Adipose tissue (tissue), 3 donors: ENCODE data around the gene NRN1L. TPM values are rescaled to one million over a fixed set of nuclear protein-coding genes. Genes with fewer than 3 reads are reported as not detected.
A peak's percentile ranks its signal among the peaks of the same experiment; 100 is the strongest.
"Not testable (repeated sequence)": the region's sequence is repeated elsewhere in the genome, so short reads cannot be mapped to it uniquely, and the experiment has no call there.

ENCODE experiments used
- H3K27ac ChIP-seq: one replicate; pipeline ENCODE4 v1.5.1; 2013; ENCODE audit warnings: low read depth, low read length
- WGBS, 3 donors: extraction: QIAGEN DNeasy Blood & Tissue Kit; methylation state at CpG; one replicate each; pipeline ENCODE4 v1.1.7; 2013; 5-methylcytosine and 5-hydroxymethylcytosine counted together
- polyA plus RNA-seq, 3 donors: library from polyadenylated mRNA; stranded (reverse); fragments of 200-250 nt; gene quantifications; one replicate each; pipeline ENCODE4 v1.2.3, GENCODE V29; 2013
- donor health status: healthy with polysubstance abuse.
- donor health status: Bipolar disorder and iron deficiency.
- donor health status: healthy.

NRN1L gene
- polyA plus RNA-seq, 3 donors: 0.64 to 1.3 (median 0.89) TPM

DNA sequence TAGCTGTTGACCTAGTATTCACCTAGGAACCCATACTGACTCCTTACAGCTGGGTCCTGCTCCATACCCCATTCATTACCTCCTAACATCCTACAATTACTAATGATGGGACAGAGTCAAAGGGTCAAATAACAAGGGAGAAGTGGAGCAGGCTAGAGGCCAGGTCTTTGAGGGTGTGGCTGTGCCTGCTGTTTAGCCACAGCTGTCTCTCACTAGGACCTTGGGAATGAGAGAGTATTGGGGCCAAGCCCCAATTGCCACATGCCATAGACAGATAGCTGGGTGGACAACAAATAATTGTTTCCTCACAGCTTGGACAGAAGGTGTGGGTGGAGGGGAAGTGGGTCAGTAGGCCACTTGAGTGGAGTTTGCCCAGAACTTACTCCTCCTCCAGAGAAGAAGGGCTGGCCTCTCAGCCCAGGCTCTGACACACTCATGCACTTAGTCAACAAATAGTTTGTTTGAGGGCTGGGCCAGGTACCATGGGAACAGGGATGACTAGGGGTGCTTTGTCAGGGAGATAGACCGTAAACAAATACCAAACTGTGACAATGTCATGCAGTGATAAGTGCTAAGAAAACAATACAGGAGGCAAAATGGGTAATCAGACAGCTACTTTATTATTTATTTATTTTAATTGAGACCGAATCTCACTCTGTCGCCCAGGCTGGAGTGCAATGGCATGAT is 27.0 kb upstream of the NRN1L start:
- WGBS, 3 donors: 17 to 64% (median 57%) methylated on average over 3 of the region's 3 CpGs
- peak overlapping the region; percentile 52 for H3K27ac ChIP-seq

DNA sequence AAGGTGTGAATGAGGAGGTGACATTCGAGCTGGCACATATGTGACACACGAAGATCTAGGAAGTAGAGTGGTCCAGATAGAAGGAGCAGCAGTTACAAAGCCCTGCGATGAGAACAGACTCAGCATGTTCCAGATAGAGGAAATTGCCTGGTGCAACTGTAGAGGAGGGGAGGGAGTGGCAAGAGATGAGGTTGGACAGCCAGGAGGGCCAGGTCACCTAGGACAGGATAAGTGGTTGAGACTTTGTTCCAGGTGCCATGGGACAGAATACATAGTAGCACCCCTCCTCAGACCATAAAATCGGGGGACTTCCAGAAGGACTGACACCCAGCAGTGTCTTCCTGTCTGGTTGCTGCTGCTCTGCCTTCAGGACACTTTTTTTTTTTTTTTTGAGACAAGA is 26.2 kb upstream of the NRN1L start:
- peak overlapping the region; percentile 52 for H3K27ac ChIP-seq
- 58 to 76% (median 64%) methylated on average over 4 of the region's 4 CpGs for WGBS, 3 donors

DNA sequence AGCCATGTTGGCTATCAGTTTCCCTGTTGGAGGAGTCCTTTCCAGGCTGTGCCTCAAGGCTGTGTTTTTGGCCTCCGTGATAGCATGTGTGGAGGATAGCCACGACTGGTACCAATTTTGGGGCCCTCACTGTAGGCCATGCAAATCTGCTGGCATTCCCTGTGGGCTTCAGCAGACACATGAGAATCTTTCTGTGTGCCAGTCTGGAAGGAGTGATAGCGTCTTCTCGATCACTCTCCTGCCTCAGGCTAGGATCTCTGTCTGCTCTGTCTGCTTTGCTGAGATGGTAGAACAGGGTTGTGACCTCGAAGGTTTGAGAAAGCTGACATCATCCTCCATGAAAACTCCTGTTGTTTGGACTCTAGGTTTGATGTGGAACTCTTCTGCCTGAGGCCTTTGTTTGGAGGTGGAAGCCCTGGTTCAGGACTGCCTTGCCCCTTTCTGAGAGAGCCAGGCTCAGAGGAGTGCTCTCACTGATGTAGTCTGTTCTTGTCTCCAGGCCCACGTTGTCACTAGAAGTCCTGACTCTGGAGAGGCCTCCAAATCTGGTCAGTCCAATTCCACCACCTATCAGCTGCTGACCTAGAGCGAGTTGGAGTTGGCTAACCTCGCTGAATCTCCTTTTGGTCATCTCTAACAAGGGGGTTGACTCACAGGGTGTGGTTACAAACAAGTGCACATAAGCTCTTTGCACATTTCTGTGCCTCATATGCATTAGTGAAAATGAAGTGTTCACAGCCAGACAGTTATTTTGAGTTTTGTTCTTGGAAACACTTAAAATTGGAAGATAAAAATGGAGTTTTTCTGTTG is 23.9 kb upstream of the NRN1L start:
- WGBS, 3 donors: 82 to 85% (median 83%) methylated on average over 8 of the region's 8 CpGs
- H3K27ac ChIP-seq: peak overlapping the region; percentile 23

DNA sequence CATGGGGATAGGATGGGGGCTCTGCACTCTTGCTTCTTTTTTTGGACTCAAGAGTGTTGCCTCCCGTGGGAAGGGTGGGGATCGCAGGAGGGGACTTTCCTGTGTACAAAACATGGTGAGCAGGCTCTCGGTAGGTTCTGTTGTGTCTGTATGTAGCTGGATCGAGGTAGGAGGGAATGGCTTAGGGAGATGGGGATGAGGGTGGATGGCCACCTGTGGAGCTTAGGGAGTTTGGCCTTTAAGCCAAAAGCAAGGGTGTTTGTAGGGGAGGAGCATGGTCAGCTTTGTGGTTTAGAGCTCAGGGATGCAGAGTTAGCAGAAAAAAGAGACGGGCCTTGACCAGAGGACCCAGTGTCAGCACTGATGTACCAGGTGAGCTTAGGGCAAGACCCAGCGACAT is 22.8 kb upstream of the NRN1L start:
- no peak overlapping the region for H3K27ac ChIP-seq
- WGBS, 3 donors: 81 to 89% (median 81%) methylated on average over 6 of the region's 6 CpGs

DNA sequence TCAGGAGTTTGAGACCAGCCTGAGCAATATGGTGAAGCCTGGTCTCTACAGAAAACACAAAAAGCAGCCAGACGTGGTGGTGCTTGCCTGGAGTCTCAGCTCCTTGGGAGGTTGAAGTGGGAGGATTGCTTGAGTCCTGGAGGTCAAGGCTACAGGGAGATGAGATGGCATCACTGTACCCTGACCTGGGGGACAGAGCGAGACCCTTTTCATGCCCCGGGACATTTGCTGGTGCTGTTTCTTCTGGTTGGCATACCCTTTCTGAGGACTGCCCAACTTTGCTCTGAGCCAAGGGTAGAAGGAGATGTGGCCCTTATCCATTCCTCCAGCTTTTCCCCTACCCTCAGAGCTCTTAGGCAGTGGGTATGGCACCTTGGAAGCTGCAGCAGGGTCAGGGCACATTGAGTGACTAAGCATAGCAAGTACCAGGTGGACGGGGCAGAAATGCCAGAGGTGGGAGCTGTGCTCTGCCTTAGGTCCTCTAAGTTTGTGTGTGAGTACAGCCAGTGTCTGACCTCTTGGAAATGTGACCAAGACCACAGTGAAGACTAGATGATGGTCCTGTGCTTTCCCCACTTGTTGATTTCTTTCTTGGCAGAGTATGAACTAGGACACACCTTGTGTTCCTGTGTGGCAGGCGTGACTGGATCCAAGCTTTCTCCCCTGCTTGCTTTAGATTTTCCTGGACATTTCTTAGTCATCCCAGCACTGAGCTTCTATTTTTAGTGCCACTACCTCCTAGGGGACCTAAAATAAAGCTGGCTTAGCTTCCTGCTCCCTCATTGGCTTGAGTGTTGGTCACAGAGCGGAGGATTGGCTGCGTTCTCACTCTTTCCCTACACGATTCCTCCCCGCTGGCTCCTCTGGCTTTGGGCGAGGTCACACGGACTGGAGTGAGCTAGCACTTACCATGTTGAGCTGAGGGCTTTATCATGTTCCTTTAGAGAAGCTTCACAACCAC is 21.8 kb upstream of the NRN1L start:
- no peak overlapping the region for H3K27ac ChIP-seq
- 59 to 82% (median 61%) methylated on average over 11 of the region's 11 CpGs for WGBS, 3 donors

DNA sequence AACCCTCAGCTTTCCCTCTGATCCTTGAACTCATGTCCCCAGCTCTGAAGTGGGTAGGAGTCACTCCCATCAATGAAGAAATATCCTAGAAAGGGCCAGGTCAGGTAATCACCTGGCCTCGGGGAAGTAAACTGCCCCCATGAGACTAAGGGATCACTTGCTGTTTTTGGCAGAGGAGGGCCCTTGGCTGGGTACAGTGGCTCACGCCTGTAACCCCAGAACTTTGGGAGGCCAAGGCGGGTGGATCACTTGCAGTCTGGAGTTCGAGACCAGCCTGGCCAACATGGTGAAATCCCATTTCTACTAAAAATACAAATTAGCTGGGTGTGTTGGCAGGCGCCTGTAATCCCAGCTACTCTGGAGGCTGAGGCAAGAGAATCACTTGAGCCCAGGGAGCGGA is 20.6 kb upstream of the NRN1L start:
- H3K27ac ChIP-seq: not testable (repeated sequence)
- 91 to 95% (median 93%) methylated on average over 6 of the region's 6 CpGs for WGBS, 3 donors

DNA sequence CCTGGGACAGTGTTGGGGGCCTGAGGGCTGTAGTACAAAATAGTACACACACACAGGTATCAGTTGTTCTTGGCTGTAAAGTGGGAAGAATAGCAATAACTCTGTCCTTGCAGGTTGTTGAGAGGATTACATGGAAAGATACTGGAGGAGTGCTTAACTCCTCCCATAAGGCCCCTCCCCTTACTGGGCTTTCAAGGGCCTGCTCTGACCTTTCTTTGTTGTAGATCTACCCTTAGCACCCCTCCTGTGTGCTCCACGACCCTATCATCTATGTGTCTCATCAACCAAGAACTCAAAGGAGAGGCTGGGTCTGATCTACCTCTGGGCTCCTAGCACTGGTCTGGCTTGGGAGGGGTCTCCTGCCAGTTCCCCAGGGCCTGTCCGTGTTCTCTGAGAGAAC is 20.1 kb upstream of the NRN1L start:
- H3K27ac ChIP-seq: no peak overlapping the region
- 77 to 93% (median 92%) methylated on average over 2 of the region's 2 CpGs for whole genome bisulfite sequencing, 3 donors

DNA sequence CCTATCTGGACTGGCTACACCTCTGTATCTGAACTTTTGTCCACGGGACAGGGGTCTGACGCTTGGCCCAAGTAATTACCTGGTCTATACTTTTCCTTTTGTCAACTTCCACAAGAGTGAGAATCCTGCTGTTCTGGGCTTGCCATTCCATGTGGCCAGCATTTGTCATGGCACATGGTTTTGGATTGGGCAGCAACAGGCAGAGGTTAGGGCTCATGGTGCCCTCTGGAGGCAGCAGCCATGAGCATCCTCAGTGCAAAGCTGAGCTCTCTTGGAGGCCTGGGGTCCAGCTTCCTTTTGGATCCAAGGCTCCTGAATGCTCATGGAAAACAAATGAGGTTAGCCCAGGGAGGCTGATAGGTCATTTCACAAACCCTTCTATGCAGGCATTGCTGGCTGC is 19.4 kb upstream of the NRN1L start:
- H3K27ac ChIP-seq: no peak overlapping the region
- 83 to 100% (median 89%) methylated on average over 2 of the region's 2 CpGs for WGBS, 3 donors

DNA sequence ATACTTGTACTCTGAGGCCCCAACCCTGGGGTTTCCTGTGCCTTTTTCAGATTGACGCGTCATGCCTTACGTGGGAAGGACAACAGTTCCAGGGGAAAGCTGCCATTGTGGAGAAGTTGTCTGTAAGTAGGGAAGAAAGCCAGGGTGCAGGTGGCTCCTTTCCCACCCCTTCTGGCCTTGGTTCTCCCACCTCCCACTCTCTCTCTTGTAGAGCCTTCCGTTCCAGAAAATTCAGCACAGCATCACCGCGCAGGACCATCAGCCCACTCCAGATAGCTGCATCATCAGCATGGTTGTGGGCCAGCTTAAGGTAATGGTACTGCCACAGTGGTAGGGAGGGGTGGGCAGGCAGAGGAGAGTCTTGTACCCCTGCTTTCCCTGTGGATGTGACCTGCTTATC is 16.4 kb upstream of the NRN1L start:
- WGBS, 3 donors: 42 to 95% (median 93%) methylated on average over 6 of the region's 6 CpGs
- H3K27ac ChIP-seq: no peak overlapping the region

DNA sequence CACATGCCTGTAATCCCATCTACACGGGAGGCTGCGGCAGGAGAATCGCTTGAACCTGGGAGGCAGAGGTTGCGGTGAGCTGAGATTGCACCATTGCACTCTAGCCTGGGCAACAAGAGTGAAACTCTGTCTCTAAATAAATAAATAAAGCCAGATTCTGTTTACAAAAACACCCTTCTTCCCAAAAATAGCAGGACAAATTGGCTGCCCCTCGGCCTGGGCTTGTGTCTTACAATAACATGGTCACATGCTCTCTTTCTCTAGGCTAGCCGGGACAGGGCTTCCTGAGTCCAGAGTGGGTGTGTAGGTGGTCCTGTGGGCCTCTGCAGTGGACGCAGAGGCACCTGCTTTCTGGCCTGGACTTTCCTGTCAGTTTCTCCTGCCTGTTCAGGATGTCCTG is 15.0 kb upstream of the NRN1L start:
- 86 to 89% (median 88%) methylated on average over 7 of the region's 7 CpGs for WGBS, 3 donors
- no peak overlapping the region for H3K27ac ChIP-seq

DNA sequence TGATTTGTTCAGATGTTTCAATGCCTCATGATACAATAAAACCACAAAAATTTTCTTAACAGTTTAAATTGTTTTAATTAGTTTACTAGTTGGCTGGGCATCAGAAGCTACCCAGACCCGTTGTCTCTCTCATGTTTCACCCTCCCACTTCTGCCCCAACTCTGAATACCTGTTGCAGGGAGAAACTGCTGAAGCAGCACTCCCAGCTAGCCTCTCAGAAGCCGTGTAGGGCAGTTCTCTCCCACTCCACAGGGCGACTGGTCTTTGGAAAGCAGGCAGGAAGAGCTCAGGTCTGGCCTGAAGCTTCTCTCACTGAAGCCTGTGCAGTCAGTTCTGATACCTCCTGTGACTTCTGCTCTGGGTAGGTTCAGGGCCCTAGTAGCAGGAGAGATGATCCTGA is 13.4 kb upstream of the NRN1L start:
- H3K27ac ChIP-seq: no peak overlapping the region
- 70 to 79% (median 75%) methylated on average over 3 of the region's 3 CpGs for WGBS, 3 donors

DNA sequence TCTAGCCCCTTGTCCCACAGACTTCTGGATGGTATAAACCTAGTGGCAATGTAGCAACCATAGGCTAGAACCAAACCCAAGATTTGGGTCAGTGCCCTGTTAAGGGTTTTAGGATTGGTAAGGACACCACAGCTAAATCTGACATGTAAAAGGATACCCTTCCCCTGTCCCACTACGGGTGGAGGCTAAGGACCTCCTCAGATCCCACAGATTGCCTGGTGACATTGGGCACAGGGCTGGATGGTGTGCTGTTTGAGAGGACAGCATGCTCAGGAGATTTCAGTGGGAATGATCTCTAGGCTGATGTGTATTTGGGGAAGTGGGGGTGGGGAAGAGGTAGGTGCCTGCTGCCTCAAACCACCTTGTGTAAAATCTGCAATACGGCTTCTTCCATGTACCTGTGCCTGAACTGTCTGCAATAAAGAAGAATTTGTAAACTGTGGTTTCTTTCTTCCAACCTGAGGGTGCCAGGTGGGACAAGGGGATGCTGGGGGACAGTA is 12.5 kb upstream of the NRN1L start:
- WGBS, 3 donors: 42 to 62% (median 61%) methylated on average over 2 of the region's 2 CpGs
- peak overlapping the region; percentile 11 for H3K27ac ChIP-seq

DNA sequence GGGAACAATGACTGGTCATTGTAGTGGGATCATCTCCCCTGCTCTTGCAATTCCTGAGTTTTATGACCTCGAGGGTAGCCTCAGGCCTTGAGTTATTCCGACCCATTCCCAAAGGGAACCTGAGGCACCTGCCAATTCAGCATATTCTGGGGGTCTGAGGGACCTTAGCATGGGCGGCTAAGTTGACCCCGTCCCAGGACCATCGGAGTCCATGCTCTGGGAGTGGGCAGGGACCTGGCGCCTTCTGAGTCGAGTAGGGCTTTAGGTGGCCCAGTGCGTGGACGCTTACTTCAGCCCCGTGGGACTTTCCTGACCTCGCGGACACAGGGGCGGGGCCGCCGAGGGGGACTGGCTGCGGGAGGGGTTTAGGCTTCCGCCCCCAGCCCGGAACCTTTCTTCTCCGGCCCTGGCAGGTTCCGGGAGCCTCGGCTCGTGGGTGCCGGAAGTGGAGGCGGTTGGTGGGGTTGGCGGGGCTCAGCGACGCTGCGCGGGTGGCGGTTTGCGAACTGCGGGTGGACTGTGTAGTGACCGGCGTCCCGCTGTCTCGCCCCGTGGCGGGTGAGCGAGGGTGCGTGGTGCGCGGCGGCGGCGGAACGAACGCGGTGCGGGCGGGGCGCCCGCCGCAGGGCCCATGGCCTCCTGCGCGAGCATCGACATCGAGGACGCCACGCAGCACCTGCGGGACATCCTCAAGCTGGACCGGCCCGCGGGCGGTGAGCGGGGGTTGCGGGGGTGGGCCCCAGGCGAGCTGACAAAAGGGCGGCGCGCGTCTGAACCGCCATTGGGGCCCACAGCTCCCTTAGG is 11.9 kb upstream of the NRN1L start, which contains the start of gene EDC4:
EDC4 (plus strand) TSS at position 422 of the 804 bp plus-strand sequence; CDS start at position 632, 210 bp downstream.
- 1% methylated on average over 61 to 72 of the region's 72 CpGs for WGBS, 3 donors
- H3K27ac ChIP-seq: peak within 1 kb of the TSS; percentile 11

DNA sequence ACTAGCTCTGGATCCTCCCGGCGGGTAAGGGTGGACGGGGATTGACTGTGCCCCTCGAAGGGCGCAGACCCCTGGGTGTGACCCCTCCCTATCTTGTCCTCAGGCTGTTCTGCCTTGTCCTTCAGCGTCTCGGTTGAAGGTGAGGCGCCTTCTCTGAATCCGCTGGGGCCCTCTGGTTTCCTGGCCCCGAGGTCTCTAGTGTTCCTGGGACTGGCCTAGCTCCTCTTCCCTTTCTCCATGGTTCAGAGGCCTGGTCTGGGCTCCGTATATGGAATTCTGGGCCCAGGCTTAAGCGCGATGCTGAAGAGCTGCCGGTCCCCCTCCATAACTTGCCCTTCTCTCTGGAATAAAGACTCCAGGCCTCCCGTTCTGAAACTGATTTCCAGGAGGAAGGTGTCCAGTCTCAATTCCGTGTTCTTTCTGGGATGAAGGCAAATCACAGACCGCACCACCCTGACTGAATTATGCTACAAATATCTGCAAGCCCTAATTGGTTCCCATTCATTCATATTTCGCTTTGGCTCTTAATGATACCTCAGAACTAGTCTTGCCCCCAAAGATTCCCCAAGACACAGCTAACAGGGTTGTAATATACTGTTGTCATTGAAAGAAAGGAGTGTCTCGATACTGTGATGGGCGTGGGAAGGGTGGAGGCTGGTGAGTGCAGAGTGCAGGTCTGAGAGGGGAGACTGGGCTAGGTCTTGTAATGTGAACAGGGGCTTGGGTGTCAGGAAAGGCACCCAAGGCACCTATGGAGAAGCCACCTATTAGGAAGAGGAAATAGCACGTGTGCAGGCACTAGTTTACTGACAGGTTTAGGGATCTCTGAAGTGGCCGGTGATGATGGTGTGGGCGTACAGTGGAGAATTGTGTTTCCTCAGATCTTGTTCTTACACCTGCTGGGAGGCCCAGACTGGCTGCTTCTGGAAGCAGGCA is 11.0 kb upstream of the NRN1L start:
- 8 to 13% (median 13%) methylated on average over 23 of the region's 23 CpGs for WGBS, 3 donors

DNA sequence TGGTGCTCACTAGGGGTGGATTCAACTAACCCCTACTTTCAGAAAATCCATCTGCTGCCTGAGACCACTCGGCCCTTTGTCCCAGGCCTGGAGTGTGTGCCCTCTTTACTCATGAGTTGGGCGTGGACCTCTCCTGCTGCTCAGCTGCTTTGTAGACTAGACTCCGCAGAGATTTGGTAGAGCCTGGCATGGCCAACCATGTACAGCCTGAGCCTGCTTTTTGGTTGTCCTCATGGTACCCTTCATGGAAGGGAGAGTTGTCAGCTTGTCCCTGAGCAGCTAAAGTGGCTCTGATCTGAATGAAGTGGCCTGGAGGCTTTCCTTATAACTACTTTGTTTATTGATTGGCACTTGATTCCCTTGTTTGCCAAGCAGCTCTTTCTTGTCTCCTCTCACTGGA is 10.3 kb upstream of the NRN1L start:
- H3K27ac ChIP-seq: no peak overlapping the region
- WGBS, 3 donors: 52 to 84% (median 83%) methylated on average over 3 of the region's 3 CpGs

More for the DNA sequence above, 11.0 kb upstream of the NRN1L start:
- no peak overlapping the region for H3K27ac ChIP-seq

DNA sequence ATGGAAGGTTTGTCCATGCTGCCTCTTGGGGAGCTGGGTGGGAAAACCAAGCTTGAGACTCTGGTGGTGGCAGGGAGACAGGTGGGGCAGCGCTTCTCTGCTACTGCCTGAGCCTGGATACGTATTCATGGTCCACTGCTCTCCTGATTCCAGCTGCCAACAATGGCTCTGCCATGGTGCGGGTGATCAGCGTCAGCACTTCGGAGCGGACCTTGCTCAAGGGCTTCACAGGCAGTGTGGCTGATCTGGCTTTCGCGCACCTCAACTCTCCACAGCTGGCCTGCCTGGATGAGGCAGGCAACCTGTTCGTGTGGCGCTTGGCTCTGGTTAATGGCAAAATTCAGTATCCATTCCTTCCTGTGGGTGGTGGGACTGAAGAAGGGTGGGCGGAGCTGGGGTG is 7.6 kb upstream of the NRN1L start:
- 95 to 97% (median 96%) methylated on average over 11 of the region's 11 CpGs for WGBS, 3 donors
- no peak overlapping the region for H3K27ac ChIP-seq

DNA sequence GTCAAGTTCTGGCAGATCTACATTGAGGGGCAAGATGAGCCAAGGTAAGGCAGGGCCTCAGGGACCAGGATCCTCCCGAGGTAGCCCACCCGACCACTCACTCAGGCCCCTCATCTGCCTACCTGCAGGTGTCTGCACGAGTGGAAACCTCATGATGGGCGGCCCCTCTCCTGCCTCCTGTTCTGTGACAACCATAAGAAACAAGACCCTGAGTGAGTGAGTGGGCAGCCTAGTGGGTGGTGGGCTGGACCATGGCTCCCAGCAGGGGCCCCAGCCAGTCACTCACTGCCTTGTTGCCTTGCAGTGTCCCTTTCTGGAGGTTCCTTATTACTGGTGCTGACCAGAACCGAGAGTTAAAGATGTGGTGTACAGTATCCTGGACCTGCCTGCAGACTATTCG is 6.5 kb upstream of the NRN1L start:
- no peak overlapping the region for H3K27ac ChIP-seq

More for the DNA sequence above, 6.5 kb upstream of the NRN1L start:
- 84 to 90% (median 89%) methylated on average over 6 of the region's 6 CpGs for WGBS, 3 donors
